AG09319 (cell line): ENCODE results near the gene CNMD.

Source experiments
- DNase-seq: peaks from one replicate; pipeline ENCODE4 v3.0.0-alpha.2; 2010; ENCODE audit warnings: low read depth; ENCODE audit errors: extremely low read depth
- TF ChIP-seq, protein P1 (sequence below): IDR thresholded peaks from 2 replicates; pipeline ENCODE4 v1.5.1; 2011; ENCODE audit warnings: low read depth, mild to moderate bottlenecking, inconsistent platforms, low read length, moderate library complexity

Gene CNMD

DNA sequence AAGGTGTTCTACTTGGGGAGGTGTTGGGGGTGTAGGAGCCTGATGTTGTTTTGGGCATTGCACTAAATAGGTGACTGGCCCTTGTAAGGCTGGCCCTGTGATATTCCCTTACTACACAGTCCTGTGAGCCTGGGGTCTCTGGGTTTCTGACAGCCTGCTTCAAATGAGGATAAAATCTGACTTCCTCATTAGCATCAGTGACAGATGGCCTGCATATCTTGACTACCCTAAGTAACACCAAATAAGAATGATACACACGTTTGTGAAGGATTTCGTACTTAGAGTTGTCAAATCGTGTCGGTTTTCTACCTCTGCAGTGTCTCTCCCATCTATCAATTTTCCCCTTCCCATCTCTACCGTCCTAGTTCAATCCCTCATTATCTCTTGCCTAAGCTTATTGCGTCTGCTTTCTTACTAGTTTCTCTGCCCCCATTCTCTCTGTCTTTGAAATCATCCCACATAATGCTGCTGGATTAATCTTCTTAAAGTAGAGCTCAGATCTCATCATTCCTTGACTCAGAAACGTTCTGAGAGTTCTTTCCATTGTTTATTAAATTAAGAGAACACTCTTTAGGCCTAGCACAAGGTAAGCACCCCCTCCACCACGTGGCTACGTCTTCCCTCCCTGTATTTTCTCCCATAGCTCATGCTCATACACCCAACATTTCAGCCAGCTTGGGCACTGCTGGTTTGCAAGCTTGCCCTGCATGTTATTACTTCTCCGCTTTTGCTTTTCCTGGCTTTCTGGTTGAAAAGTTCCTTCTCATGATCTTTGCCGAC, 26.2 kb upstream of the CNMD start:
- no peak for DNase-seq
- TF ChIP-seq, protein P1, sequence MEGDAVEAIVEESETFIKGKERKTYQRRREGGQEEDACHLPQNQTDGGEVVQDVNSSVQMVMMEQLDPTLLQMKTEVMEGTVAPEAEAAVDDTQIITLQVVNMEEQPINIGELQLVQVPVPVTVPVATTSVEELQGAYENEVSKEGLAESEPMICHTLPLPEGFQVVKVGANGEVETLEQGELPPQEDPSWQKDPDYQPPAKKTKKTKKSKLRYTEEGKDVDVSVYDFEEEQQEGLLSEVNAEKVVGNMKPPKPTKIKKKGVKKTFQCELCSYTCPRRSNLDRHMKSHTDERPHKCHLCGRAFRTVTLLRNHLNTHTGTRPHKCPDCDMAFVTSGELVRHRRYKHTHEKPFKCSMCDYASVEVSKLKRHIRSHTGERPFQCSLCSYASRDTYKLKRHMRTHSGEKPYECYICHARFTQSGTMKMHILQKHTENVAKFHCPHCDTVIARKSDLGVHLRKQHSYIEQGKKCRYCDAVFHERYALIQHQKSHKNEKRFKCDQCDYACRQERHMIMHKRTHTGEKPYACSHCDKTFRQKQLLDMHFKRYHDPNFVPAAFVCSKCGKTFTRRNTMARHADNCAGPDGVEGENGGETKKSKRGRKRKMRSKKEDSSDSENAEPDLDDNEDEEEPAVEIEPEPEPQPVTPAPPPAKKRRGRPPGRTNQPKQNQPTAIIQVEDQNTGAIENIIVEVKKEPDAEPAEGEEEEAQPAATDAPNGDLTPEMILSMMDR = no peak

DNA sequence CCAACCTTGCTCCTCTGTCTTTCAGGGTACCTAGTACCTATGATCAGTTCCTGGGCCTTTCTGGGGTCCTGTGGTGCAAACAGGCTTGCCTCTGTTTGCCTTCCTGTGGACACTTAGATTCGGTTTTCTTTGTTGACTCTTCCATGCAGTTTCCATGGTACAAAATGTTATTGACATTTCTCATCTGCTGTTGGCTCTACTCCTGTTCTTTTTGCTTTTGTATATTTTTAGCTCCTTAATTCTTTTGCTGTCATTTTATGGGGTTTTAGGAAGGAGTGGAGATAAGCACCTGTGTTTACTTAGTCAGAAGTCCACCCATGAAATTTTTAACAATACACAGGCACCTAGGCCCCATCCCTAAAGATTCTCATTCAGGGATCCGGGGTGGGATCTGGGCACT, 20.5 kb upstream of the CNMD start:
- no peak for DNase-seq
- TF ChIP-seq, protein P1 = no peak

DNA sequence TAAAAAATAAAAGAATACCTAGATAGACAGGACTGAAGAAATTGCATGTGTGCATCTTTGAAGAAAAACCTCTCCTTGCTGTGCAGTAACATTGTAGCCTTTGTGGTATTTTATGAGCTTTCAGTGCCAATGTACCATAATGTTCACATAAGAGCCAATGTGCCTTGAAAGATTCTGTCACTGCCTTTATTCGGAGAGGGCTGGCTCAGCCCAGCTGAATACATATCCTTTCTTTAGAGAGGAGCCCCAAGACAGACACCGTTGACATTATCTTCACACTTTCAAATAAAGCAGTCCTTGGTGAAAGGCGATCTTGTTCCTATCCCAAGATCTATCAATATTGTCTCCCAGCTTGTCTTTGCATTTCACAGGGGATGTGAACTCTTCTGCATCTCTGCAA, 18.5 kb upstream of the CNMD start:
- TF ChIP-seq, protein P1 = no peak
- no peak for DNase-seq

DNA sequence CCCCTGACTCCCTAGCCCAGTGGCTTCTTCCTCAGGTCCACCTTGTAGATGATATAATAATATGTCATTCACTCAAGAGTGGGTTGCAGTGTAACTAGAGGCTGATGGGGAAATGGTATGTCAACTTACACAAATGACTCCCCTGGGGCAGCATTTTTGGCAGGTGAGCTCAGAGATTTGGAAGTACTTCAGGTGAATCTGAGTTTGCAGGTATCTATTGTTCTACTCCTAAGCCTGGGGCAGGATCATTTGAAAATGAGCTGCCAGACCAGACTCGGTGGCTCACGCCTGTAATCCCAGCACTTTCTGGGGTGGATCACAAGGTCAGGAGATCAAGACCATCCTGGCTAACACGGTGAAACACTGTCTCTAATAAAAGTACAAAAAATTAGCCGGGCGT, 11.6 kb upstream of the CNMD start:
- DNase-seq = no peak
- TF ChIP-seq, protein P1 = no peak

DNA sequence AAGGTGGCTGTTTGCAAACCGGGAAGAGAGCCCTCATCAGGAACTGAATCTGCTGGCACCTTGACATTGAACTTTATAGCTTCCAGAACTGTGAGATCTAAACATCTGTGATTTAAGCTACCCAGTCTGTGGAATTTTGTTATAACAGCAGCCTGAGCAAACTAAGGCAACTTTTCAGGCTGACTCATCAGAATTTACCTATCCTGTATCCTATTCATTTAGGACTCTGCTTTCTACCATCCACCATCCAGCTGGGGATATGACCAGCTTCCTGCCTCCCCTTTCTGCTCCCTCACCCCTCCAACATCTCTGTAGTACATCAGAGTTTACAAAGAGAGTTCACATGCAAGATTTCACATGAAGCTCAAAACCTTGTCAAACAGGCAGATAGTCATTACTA, 11.1 kb upstream of the CNMD start:
- DNase-seq = no peak
- TF ChIP-seq, protein P1 = no peak

DNA sequence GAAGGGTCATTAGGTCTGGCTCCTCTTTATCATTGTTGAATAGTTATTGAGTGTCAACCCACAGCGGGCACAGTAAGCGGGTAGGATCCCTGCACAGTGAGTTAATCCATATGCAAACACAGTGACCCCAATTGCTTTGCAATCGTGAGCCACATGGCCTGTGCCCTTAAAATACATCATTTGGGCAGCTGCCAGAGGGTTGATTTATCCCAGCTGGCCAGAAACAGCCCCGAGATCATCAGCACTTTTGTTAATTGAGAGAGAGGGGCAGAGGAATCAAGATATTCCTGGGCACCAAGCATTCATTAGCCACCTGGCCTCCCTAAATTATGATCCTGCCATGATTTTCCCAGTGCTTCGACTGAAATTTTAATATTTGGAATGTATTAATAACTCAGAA, 9.8 kb upstream of the CNMD start:
- TF ChIP-seq, protein P1 = no peak
- no peak for DNase-seq

DNA sequence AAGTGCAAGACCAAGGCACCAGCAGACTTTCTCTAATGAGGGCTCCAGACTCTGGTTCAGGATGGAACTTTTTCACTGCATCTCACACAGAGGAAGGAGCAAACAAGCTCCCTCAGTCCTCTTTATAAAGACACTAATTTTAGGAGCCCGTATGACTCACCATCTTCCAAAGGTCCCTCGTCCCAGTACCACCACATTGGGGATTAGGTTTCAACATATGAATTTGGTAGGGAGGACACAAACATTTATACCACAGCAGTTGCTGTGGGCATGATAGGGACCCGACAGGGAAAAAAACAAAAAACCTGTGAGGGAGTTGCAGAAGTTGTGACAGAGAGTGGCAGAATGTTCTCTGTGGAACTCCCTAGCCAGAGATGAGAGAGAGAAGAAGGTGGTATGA, 6.5 kb upstream of the CNMD start:
- DNase-seq = no peak
- TF ChIP-seq, protein P1 = no peak
